ENCODE data around the gene UMODL1.
"Not testable (repeated sequence)": the region's sequence is repeated elsewhere in the genome, so short reads cannot be mapped to it uniquely, and the experiment has no call there.

DNA sequence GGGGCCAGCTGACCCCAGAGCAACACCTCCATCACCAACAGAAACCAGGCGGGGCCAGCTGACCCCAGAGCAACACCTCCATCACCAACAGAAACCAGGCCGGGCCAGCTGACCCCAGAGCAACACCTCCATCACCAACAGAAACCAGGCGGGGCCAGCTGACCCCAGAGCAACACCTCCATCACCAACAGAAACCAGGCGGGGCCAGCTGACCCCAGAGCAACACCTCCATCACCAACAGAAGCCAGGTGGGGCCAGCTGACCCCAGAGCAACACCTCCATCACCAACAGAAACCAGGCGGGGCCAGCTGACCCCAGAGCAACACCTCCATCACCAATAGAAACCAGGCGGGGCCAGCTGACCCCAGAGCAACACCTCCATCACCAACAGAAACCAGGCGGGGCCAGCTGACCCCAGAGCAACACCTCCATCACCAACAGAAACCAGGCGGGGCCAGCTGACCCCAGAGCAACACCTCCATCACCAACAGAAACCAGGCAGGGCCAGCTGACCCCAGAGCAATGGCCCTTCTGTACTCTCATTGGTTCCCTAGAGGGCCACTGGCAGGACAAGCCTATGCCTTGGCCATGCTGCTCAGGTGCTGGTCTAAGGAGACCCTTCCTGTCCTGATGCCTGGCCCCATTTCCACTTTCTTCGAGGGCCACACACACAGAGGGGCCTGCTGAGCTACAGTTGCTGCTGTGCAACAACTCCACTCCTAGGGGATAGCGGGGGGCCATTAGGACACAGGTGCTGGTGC is 7.3 kb downstream of the UMODL1 start:
- TF ChIP-seq, protein P1, sequence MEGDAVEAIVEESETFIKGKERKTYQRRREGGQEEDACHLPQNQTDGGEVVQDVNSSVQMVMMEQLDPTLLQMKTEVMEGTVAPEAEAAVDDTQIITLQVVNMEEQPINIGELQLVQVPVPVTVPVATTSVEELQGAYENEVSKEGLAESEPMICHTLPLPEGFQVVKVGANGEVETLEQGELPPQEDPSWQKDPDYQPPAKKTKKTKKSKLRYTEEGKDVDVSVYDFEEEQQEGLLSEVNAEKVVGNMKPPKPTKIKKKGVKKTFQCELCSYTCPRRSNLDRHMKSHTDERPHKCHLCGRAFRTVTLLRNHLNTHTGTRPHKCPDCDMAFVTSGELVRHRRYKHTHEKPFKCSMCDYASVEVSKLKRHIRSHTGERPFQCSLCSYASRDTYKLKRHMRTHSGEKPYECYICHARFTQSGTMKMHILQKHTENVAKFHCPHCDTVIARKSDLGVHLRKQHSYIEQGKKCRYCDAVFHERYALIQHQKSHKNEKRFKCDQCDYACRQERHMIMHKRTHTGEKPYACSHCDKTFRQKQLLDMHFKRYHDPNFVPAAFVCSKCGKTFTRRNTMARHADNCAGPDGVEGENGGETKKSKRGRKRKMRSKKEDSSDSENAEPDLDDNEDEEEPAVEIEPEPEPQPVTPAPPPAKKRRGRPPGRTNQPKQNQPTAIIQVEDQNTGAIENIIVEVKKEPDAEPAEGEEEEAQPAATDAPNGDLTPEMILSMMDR (IDR thresholded peaks at IDR 0.05) = not testable (repeated sequence)
- TF ChIP-seq POLR2A (IDR thresholded peaks at IDR 0.05) = not testable (repeated sequence)

Measured in adrenal gland (tissue), 5 donors.